ENCODE data around the gene PACSIN2. TPM values are rescaled to one million over a fixed set of nuclear protein-coding genes. Genes with fewer than 3 reads are reported as not detected.

PACSIN2 gene
- total RNA-seq, 6 experiments from 2014 or later = 69.8 to 97.3 (median 76.2) TPM

DNA sequence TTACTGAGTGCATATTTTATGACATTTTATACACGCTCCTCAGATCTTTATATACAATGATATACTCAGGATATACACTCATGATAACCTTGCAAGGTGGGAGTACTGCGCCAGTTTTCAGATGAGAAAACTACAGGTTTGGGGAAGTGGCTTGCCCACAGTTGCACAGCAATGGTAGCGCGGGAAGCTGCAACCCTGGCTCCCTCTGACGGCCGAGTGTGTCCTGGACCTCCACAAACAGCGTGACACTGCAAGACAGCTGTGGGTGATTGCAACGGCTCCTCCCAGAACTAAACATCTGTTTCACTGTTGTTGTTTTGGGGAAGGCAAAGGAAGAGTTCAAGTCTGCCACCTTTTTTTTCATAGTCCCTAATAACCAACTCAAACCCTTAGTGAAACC, 47.0 kb downstream of the PACSIN2 start:
- Mint-ChIP-seq H3K36me3 (ENCODE audit: low read depth) (peaks cover 47% of the 10 kb centered on the region), H3K27ac (no peak overlapping the region), H3K9me3 (no peaks in the 10 kb centered on the region), H3K4me1 (ENCODE audit: low read depth) (peaks cover 54% of the 10 kb centered on the region), H3K27me3 (ENCODE audit: insufficient read depth) (peaks cover 6% of the 10 kb centered on the region), H3K4me3 (no peak overlapping the region)
- TF ChIP-seq, protein P1, sequence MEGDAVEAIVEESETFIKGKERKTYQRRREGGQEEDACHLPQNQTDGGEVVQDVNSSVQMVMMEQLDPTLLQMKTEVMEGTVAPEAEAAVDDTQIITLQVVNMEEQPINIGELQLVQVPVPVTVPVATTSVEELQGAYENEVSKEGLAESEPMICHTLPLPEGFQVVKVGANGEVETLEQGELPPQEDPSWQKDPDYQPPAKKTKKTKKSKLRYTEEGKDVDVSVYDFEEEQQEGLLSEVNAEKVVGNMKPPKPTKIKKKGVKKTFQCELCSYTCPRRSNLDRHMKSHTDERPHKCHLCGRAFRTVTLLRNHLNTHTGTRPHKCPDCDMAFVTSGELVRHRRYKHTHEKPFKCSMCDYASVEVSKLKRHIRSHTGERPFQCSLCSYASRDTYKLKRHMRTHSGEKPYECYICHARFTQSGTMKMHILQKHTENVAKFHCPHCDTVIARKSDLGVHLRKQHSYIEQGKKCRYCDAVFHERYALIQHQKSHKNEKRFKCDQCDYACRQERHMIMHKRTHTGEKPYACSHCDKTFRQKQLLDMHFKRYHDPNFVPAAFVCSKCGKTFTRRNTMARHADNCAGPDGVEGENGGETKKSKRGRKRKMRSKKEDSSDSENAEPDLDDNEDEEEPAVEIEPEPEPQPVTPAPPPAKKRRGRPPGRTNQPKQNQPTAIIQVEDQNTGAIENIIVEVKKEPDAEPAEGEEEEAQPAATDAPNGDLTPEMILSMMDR (IDR thresholded peaks at IDR 0.05) = no peak
- no peak for DNase-seq

DNA sequence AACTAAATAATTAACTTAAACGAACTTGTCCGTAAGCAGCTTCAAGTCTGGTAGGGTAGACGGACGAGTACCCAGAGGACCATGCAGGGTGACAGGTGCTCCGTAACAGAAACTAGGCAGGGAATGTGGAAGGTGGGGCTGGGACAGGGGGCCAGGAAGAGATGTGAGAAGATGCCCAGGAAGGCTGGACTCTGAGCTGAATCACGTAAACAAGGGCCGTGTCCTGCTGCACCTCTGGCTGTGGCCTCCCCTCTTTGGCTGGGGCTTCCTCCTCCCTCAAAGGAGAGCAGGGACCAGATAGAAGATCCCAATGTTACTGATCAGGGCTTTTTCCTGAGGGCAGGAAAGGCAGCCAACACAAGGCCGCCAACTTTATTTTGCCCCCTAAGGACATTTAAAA, 47.9 kb downstream of the PACSIN2 start:
- Mint-ChIP-seq H3K36me3 (ENCODE audit: low read depth) (peaks cover 46% of the 10 kb centered on the region), H3K27ac (no peak overlapping the region), H3K27me3 (ENCODE audit: insufficient read depth) (peaks cover 4% of the 10 kb centered on the region), H3K9me3 (no peaks in the 10 kb centered on the region), H3K4me3 (no peak overlapping the region), H3K4me1 (ENCODE audit: low read depth) (peaks cover 59% of the 10 kb centered on the region)
- TF ChIP-seq, protein P1 (IDR thresholded peaks at IDR 0.05) = no peak
- no peak for DNase-seq

DNA sequence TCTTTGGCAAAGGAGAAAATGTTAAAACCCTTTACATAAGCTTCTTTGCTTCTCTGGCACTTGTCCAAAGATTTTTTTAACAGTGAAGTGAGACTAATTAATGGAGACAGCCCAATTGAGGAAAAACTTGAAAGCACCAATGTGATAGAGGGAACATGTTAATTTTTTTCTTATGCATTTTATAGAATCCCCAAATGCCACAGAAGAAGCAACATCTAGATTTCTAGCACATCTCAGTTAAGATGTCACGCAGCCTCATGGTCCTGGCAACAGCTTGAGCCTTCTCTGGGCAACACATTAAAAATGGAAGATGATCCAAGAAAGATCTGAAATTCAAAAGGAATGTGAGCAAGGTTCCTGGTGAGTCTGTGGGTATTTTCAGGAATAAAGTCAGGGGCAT, 48.5 kb downstream of the PACSIN2 start:
- Mint-ChIP-seq H3K9me3 (no peaks in the 10 kb centered on the region), H3K4me1 (ENCODE audit: low read depth) (peaks cover 64% of the 10 kb centered on the region)
- DNase-seq = no peak

DNA sequence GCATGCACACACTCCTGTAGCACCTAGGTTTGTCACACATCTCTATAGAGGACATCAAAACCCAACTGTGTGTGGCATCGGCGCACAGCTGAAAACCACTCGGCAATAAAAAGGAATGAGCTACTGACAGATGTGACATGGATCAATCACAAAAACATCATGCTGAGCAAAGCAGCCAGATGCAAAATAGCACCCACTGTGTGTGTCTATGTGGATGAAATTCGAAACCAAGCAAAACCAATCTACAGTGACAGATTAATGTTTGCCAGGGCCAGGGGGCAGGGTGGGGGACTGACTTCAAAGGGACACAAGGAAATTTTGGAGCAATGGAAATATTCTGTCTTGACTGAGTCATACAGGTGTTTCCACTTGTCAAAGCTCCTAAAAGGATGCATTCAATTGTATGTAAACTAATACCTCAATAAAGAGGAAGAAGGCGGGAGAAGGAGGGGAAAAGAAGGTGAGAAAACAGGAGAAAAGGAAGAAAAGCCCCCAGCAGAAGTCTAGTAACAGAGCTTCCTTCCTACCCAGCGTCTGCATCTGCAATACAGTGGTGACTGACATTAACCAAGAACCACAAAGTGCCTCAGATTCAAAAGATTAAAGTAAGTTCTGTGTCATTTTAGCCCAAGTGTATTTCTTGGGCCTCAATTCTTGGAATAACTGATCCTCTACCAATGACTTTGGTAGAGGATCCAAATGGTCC, 49.8 kb downstream of the PACSIN2 start:
- H3K4me3 Mint-ChIP-seq = no peak overlapping the region; the same call in 1 of the 2 replicates
- H3K27me3 Mint-ChIP-seq (ENCODE audit: insufficient read depth) = peaks cover 2% of the 10 kb centered on the region
- TF ChIP-seq, protein P1 (IDR thresholded peaks at IDR 0.05) = no peak
- H3K9me3 Mint-ChIP-seq = no peaks in the 10 kb centered on the region
- H3K4me1 Mint-ChIP-seq (ENCODE audit: low read depth) = peaks cover 71% of the 10 kb centered on the region
- H3K36me3 Mint-ChIP-seq (ENCODE audit: low read depth) = peaks cover 44% of the 10 kb centered on the region
- H3K27ac Mint-ChIP-seq = peak overlapping the region; percentile 0; the same call in 1 of the 2 replicates
- DNase-seq = no peak

More for the DNA sequence above, 48.5 kb downstream of the PACSIN2 start:
- Mint-ChIP-seq H3K4me3 (no peak overlapping the region), H3K27ac (no peak overlapping the region), H3K27me3 (ENCODE audit: insufficient read depth) (peaks cover 2% of the 10 kb centered on the region), H3K36me3 (ENCODE audit: low read depth) (peaks cover 45% of the 10 kb centered on the region)
- TF ChIP-seq, protein P1 (IDR thresholded peaks at IDR 0.05) = no peak

DNA sequence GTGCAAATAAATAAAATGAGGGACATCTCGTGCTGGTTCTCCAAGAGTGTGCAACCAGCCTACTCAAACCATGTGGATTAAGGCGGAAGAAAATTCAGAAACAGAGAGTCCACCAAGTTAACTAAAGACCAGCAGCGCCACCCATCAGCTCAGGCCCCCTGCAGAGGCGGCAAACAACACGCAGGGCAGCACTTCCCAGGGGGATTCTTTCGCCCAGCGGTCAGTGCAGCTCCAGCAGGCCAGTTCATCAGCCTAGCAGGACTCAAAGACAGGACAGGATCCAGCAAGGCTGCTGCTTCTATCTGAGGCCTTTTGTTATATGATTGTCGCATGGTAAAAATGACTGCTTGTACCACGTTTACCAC, 51.7 kb downstream of the PACSIN2 start:
- Mint-ChIP-seq H3K27ac (no peak overlapping the region; the same call in 1 of the 2 replicates), H3K4me3 (no peak overlapping the region), H3K27me3 (ENCODE audit: insufficient read depth) (peaks cover 2% of the 10 kb centered on the region), H3K36me3 (ENCODE audit: low read depth) (peaks cover 39% of the 10 kb centered on the region), H3K4me1 (ENCODE audit: low read depth) (peaks cover 71% of the 10 kb centered on the region), H3K9me3 (no peaks in the 10 kb centered on the region)
- no peak for DNase-seq
- TF ChIP-seq, protein P1 (IDR thresholded peaks at IDR 0.05) = no peak
